ENCODE measurements around the gene RPS3A. TPM values are rescaled to one million over a fixed set of nuclear protein-coding genes. Genes with fewer than 3 reads are reported as not detected.

The RPS3A gene
- total RNA-seq (2021; ENCODE audit: unreplicated experiment) (918 TPM), Bru-seq, nascent RNA (percentile 99 among the genes with signal in this experiment), BruChase-seq, experiment 1, labeled RNA remaining after a 2-hour chase (percentile 98 among the genes with signal in this experiment), BruChase-seq, experiment 2, labeled RNA remaining after a 6-hour chase (percentile 99 among the genes with signal in this experiment)
- polyA plus RNA-seq (2012; ENCODE audit: insufficient read length), result 613 TPM
- long read RNA-seq, transcript RPS3A-201 (6 exons, 934 nt), result major isoform, 691 of 1,027 reads
- long read RNA-seq, transcript RPS3A-205 (6 exons, 674 nt), result minor isoform, 6 of 1,027 reads
- long read RNA-seq, partial matches to known transcripts, result 5 of 1,027 reads
- long read RNA-seq, other reads (novel, unspliced or antisense), result 322 of 1,027 reads

- Histone ChIP-seq H3K27me3 (ENCODE audit: control insufficient read depth, insufficient read depth, low read length) (no peaks in the 10 kb centered on the region), H3K9me3 (ENCODE audit: control insufficient read depth, insufficient read depth, low read depth, low read length) (no peaks in the 10 kb centered on the region), H3K4me3 (ENCODE audit: low read depth in 2 of 2, low read length in 2 of 2) (peak within 1 kb of the TSS; percentile 100), H3K4me1 (ENCODE audit: control insufficient read depth, insufficient read depth, low read length) (no peaks in the 10 kb centered on the region; the same call in 1 of the 2 replicates), H3K27ac (ENCODE audit: low read length) (peak within 1 kb of the TSS; percentile 97), H3K36me3 (ENCODE audit: control insufficient read depth, insufficient read depth, low read length) (peaks cover 30% of the 10 kb centered on the region)
- intact Hi-C loops (cut with micrococcal nuclease; ENCODE audit: unreplicated experiment) (no loop called here), in situ Hi-C loops (cut with HindIII; ENCODE audit: low pct_unique_long_range_greater_than_20kb, low sequenced_read_pairs) (no loop called here)
- DNase-seq (ENCODE audit: low read depth, low spot score) (peak; percentile 91), ATAC-seq (peak; percentile 98)
- TF ChIP-seq REST (IDR thresholded peaks at IDR 0.05; ENCODE audit: insufficient read depth in 1 of 2, low read depth in 2 of 2, low read length in 1 of 2), result no peak
- TF ChIP-seq POLR2AphosphoS5 (IDR thresholded peaks at IDR 0.05; ENCODE audit: low read depth, low read length), result peak; percentile 96
- TF ChIP-seq SIN3A (IDR thresholded peaks at IDR 0.05; ENCODE audit: borderline replicate concordance, insufficient read depth, low read depth, low read length), result peak; percentile 85; the same call in 1 of the 2 replicates
- peak; percentile 87 for TF ChIP-seq CTCF (IDR thresholded peaks at IDR 0.05)
- TF ChIP-seq TCF7L2 (IDR thresholded peaks at IDR 0.05; ENCODE audit: low read depth, low read length), result no peak
- no TSS peak for BruUV-seq (replicated peaks)
- POLR2A ChIA-PET, result no interaction called here
- CTCF ChIA-PET, result interaction anchor here (0.7 kb wide), 1 partner anchor 245 kb away, joined by 5 read pairs; no protein-coding TSS in a partner anchor
Observed at GRCh38 chr4:151099229-151099975, at the start of gene RPS3A. TSS of gene RPS3A (plus strand) at chr4:151099628. CDS start at chr4:151099653, 25 bp downstream.

- Histone ChIP-seq H3K36me3 (ENCODE audit: control insufficient read depth, insufficient read depth, low read length) (no peaks in the 10 kb centered on the region), H3K27ac (ENCODE audit: low read length) (no peak overlapping the region), H3K27me3 (ENCODE audit: control insufficient read depth, insufficient read depth, low read length) (no peaks in the 10 kb centered on the region), H3K4me3 (ENCODE audit: low read depth in 2 of 2, low read length in 2 of 2) (no peak overlapping the region), H3K9me3 (ENCODE audit: control insufficient read depth, insufficient read depth, low read depth, low read length) (no peaks in the 10 kb centered on the region), H3K4me1 (ENCODE audit: control insufficient read depth, insufficient read depth, low read length) (no peaks in the 10 kb centered on the region)
- intact Hi-C loops (cut with micrococcal nuclease; ENCODE audit: unreplicated experiment) (no loop called here), in situ Hi-C loops (cut with HindIII; ENCODE audit: low pct_unique_long_range_greater_than_20kb, low sequenced_read_pairs) (no loop called here)
- no TSS peak for BruUV-seq (replicated peaks)
- DNase-seq (ENCODE audit: low read depth, low spot score) (no peak), ATAC-seq (no peak)
- ChIA-PET POLR2A (no interaction called here), CTCF (no interaction called here)
- TF ChIP-seq REST (IDR thresholded peaks at IDR 0.05; ENCODE audit: insufficient read depth in 1 of 2, low read depth in 2 of 2, low read length in 1 of 2), result no peak
- TF ChIP-seq SIN3A (IDR thresholded peaks at IDR 0.05; ENCODE audit: borderline replicate concordance, insufficient read depth, low read depth, low read length), result no peak
Observed at GRCh38 chr4:151052785-151053184, 46.6 kb upstream of the RPS3A start.
